T-helper 9 cell (primary cell): ENCODE data around the gene CALCOCO1.

Source experiments
- DNase-seq: peaks from one replicate; pipeline ENCODE4 v3.0.0-alpha.2; 2020

CALCOCO1 gene

GRCh38 chr12:53751336-53752191 is 24.3 kb upstream of the CALCOCO1 start, which contains the start of gene CISTR:
CISTR (minus strand) TSS chr12:53751979.
- DNase-seq, result peak; percentile 22

DNA sequence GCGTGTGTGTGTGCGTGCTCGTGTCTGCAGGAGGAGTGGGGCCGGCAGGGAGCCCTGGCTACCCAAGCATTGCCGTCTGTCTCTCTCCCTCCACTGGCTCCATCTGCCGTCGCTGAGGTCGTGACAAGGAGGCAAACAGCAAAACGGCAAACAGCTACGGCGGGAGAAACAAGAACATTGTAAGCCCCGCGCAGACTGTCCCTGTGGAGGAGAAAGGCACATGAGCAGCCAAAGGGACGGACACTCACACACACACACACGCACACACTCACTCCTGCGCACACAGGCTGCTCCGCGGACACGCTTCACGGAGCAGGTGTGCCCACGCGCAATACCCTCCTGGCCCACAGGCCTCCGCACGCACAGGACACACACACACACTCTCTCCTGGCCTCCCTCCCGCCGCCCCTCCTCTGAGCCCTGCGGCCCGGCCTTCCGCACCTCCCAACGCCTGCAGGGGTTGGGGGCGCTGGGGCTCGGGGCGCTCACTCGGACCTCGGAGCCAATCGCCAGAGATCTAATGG is 23.6 kb upstream of the CALCOCO1 start:
- peak; percentile 11 for DNase-seq

DNA sequence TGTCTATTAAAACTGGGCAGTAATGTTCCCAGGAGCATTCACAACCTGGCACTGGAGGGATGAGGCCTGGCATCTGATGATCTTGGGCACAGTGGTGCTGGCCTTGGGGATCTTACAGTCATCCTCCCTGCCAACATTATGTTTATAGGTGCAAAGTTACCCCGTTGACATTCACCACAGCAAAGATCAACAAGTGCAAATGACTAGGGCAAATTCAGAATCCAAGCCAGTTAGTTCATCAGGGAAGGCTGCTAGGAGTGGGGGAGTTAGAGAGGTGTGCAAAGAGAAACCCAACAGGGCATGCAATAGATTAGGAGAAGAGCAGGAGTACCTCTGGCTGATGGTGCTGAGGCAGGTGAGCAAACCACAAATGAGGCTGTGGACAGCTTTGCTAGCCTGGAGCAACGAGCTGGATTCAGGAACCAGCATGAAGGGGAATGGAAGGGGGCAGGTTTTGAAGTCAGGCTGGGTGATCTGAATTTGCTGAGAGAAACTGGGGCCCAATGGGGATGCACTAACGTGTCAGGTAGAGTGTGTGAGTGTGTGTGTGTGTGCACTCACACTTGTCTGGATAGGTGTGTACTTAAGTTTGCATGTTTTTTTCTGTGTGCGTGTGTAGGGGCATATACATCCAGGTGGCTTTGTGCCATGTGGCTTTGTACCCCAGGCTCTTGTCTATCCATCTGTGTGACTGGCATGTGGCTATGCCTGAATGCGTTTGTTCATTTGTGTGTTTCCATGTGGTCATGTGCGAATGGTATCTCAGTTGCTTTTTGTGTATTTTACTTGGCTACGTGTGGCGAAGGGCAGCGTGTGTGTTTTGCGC is 22.9 kb upstream of the CALCOCO1 start:
- DNase-seq, result no peak

- DNase-seq, result no peak
These were observed 21.0 kb upstream of the CALCOCO1 start for GRCh38 chr12:53748072-53748840.

DNA sequence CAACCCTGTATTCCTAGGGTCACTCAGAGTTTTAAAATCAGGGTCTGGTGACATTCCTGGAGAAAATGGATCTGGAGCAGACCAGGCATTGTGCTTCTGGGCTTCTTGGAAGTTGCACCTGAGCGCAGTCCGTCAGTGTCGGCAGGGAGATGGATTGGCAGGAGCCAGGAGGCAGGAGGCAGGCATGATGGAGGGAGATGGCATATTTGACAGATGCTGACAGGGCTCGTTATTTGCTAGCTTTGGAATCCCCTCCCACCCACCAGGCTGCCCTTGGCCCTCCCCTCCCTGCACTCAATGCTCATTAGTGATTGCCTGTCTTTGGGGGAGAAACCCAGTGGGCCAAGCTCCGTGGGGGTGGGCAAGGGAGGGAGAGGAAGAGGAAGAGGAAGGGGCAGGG is 19.8 kb upstream of the CALCOCO1 start:
- no peak for DNase-seq

DNA sequence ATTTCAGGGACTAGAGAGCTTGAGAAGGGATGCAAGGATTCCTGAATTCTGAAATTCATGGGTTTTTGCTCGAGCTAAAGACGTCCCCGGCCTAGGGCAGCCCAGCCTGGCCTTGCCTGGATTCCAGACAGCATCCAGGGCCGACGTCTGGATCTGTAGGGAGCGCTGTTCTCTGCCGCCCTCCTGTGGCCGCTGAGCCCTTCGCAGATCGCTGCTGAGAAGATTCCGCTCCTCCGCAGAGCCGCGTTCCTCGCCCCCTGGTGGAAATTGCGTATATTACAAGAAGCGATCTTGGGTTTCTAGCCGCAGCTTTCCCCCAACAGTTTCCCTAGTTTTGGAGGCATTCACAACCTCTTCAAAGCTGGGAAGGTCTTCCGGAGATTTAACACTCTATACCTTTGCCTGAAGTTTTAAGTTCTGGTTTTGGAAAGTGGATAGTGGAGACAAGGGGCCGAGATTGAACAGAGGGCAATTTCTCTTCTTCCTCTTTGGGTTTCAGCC is 19.4 kb upstream of the CALCOCO1 start:
- peak; percentile 87 for DNase-seq

- DNase-seq, result no peak
These were observed 17.5 kb upstream of the CALCOCO1 start for GRCh38 chr12:53744751-53745150.

DNA sequence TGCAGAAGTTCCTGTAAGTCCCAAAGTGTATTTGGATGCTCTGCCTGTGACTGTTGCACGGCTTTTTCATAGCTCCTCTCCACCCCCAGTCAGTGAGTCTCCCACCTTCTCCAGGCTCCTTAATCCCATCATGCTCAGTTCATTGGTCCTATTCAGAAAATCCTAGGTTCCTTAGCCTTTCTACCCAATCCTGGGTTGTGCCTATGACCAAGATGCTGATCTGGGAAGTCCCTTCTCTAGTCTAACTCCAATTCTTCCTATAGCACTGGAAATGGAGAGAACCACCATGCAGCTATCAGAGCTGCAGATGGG is 16.8 kb upstream of the CALCOCO1 start:
- DNase-seq, result no peak

DNA sequence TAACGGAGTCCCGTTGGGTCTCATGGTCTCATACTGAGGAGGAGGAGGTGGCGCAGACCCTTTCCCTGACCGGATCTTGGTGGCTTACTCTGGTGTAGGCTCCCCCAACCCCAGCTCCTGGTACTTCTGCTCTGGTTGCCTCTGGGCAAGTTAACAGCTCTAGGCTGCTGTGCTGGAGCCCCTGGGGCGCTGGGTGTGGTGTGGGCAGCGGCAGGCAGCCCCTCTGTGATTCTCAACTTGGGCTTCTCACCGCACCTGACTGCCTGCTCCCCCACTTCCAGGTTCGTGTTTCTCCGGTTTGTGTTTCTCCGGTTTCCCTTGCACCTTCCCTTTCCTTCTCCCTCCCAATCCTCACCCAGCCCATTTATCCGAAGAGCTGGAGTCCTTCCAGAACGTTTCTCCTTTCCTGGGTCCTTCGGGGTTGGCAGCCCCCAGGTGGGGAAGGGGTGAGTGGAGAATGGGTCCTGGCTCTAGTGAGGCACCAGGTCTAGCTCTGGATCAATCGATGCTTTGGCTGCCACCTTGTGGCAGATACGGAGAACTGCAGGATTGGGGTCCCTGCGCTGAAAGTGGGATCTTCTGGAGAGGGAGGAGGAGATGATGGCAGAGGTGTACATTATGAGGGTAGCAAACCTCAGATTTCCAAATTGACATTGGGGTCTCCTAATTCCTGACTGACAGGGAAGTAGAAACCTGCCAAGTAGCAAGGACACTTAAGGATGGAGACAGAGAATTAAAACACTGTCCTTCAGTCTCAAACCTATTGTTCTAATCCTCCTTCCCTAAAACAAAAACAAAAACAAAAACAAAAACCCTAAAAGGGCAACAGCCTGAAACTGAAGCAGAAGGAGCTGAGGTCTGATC is 16.2 kb upstream of the CALCOCO1 start:
- peak; percentile 44 for DNase-seq

- DNase-seq, result no peak
These were observed 12.9 kb upstream of the CALCOCO1 start for GRCh38 chr12:53740130-53740491.

GRCh38 chr12:53739214-53740129 is 12.2 kb upstream of the CALCOCO1 start:
- no peak for DNase-seq

GRCh38 chr12:53738406-53739213 is 11.4 kb upstream of the CALCOCO1 start:
- DNase-seq, result peak; percentile 45

DNA sequence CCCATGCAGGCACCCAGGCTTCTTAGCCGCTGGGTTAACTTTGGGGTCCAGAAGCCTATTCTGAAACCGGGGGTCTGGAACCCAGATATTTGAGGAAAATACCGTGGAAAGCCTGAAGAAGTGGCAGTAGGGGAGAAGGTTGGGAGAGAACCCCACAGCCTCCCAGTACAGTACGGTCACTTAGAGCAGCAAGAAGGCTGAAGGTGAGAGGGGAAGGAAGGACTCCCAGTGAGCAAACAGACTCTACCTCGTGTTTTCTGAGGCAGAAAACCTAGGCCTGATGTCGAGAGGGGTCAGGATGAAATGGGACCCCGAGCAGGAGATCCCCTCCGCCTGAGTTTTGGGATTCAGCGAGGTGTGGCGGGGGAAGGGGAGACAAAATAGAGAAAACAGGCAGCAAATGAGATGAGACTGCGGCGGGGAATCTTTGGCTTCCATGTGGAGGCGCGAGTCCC is 10.7 kb upstream of the CALCOCO1 start:
- DNase-seq, result no peak

DNA sequence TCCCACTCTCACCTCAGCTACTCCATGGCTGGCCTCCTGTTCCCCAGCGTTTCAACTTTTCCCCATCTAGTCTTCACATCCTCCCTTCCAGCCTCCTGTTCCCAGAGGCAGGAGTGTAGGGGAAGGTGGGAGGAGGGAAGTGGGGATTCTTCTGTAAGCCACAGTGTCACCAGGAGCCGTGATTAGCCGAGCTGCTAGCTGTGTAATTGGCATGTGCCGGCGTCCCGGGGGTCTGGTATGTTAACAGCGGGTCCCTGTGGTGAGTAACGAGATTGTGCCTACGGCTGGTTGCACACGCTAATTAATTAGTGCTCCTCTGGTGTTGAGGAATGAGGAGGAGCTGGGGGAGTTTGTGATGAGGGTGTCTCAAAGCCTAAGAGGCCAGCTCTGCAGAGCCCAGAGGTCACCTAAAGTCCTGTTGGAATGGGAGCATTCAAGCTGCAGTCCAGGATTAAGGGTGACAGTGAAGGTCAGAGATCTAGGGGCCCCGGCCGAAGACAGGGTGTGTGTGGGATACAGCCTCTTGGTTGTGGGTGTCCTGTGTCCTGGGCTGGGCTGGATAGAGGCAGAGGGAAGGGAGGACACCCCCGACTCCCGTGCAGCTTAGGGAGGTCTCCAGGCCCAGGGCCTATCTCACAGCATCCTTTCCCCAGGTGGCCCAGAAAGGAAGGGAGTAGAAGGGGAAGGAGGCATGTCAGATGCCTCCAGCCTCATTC is 10.0 kb upstream of the CALCOCO1 start:
- no peak for DNase-seq

DNA sequence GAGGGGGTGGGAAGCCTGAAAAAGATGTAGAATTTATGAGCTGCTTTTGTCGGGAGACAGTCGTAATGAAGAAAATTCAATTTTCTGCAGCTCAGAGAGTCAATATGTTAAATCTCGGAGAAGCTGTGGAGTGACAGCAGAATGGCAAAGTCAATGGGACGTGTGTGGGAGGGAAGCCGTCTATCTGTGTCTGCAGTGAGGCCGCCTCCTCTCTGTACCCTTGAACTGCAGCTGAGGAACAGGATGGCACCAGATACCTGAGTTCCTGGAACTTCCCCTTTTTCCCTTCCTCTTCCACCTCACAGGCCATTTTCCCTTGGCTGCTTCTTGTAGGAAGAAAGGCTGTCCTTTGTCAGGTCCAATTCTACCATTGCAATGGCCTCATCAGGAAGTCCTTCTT is 9.3 kb upstream of the CALCOCO1 start:
- no peak for DNase-seq

DNA sequence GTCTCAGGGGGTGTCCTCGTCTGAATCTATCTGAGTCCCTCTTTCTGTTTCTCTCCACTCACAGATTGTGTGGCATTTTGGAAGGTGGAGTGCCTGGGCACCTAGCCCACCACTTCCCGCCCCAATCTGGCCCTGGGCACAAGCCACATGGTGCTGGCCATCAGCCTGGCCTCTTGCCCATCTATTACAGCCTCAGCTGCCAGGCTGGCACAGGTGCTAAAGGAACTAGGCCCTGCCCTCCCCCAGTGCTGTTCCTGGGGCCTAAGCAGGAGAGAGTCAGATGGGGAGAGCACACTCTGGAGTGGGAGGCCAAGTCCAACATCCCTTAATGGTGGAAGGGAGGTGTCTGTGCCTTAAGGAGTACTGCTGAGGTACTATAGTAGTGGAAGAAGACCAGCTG is 8.3 kb upstream of the CALCOCO1 start:
- DNase-seq, result no peak

GRCh38 chr12:53734425-53734824 is 7.2 kb upstream of the CALCOCO1 start:
- no peak for DNase-seq

- DNase-seq, result no peak
These were observed 6.6 kb upstream of the CALCOCO1 start for GRCh38 chr12:53733807-53734200.
